SW 1271 (cell line): ENCODE results near the gene CUBN.

ENCODE experiments used
- DNase-seq, 2 experiments: peaks; one replicate each; lab custom pipeline; 2025; lab: John Stamatoyannopoulos, UW

CUBN gene

GRCh38 chr10:17129741-17130140, at the start of gene CUBN:
Gene CUBN (minus strand): TSS chr10:17129811. CDS start chr10:17129765, 46 bp downstream.
- DNase-seq = no peak

DNA sequence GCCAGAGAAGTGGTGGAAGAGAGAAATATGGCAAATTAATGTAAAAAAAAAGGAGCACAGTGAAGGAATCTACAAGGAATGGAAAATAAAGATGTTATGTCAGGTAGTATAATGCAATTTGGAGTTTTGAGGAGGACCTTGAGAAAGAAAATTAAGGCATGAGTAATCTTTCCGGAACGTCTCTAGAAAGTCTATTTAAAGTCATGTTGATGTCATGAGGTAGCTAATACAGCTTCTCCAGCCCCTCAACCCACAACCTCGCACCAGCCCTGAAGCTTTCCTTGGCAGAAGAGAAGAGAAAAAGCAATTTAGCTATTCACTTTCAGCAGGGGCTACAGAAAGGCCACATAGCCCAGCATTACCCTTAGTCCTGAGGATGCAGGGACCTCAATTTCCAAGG, 49.4 kb upstream of the CUBN start:
- DNase-seq = no peak

- DNase-seq = no peak
These were observed 48.4 kb upstream of the CUBN start for GRCh38 chr10:17178006-17178405.

GRCh38 chr10:17177014-17177413, 47.4 kb upstream of the CUBN start:
- no peak for DNase-seq

DNA sequence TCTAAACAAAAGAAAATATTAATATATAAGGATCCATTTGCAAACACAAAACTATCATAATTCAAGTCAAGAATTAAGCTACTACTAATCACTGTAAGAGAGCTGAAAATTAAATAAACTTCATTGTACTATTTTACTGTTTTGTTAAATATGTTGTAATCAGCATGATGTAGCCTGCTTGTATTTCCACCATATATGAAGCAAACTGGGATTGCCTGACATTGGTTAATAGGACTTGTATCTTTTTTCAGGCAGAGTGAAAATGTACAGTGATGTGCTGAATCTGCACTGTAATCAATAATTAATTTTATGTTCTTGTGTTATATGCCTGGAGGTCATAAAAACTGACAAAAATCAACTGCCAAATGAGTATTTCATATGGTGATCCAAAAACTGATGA, 46.5 kb upstream of the CUBN start:
- DNase-seq = no peak

DNA sequence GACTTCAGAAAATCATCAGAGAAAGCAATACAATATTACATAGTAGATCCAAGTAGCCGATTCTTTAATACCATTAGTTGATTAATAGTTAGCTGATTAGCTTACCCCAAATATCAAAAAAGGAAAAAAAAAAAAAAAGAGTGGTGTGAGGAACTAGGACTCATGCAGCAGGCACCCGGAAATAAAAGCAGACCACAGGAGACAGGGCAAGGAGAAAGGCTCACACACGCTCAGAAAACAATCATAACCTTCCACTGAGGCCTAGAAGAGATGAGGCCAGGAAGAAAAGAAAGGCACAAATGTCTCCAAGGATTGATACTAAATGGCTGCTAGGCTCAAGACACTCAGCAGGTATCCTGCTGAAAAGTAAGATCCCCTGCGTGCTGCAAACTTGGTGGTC, 45.9 kb upstream of the CUBN start:
- DNase-seq = no peak

DNA sequence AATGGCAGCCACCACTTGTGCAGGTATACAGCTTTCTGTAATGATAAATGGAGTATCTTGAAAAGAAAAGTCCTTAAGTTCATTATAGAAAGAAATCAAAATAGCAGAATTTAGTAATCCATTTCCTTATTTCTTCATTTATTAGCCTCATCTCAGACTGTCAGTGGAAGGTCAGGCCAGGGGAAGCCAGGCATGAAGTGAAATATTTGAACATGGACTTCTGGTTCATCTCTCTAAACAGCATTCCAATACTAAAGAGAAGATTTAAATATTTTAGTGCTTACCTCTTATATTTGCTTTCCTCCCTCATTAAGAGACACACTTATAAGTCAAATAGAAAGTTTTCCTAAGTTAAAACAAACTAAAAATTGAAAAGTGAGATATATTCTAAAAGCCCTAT, 45.0 kb upstream of the CUBN start:
- no peak for DNase-seq

- no peak for DNase-seq
These were observed 41.6 kb upstream of the CUBN start for GRCh38 chr10:17171141-17171641.

GRCh38 chr10:17169803-17170202, 40.2 kb upstream of the CUBN start:
- no peak for DNase-seq

DNA sequence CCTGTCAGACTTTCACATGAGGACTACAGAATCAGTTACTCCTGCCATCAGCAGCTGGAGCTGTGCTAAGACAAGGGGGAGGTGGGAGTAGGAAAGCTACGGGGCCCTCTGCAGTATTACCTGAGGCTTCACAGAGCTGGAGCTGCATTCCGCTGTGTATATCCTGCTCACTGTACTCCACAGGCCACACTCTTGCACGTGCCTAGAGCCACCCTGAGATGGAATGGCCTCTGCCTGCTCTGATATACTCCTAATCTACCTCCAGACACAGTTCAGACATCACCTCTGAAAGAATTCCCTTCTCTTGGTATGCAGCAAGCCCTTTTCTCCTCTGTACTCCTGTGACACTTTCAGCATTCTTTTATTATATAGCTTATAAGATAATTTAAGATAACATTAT, 37.1 kb upstream of the CUBN start:
- DNase-seq = no peak

DNA sequence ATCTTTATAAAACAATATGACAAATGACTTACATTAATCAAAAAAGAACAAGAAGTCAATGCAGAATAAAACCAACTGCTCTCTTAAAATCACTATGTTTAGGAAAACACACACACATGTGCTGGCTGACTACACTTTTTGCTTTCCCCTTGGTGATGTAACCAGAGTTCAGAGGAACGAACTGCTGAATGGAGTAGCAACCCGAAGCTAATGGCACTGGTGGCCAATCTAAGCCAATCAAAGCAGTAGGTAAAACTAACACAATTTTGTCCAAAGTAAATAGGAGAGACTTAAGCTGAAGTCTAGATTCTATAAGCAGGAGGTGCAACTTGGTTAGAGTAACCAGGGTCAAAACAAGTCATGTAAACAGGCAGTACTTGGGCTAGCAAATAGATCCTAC, 33.2 kb upstream of the CUBN start:
- no peak for DNase-seq

- DNase-seq = no peak
These were observed 32.2 kb upstream of the CUBN start for GRCh38 chr10:17161775-17162174.

- no peak for DNase-seq
These were observed 27.4 kb upstream of the CUBN start for GRCh38 chr10:17157024-17157423.

DNA sequence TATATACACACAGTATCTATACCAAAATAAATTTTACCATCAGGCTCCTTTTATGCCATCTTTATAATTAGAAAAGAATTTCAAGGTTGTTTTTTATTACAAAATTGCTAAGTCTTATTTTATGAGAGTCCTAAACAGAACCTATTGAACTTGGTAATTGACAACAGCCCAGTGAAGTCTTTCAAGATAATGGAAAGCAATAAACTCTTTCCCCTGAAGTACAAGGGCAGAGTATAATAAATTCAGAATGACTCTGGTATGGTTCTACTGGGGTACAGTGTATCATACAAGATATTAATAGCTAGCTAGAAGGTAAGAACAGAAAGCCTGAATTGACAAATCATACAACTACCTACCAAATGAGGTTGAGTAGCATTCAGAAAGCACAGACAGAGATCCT, 26.2 kb upstream of the CUBN start:
- DNase-seq = no peak

GRCh38 chr10:17154116-17154515, 24.5 kb upstream of the CUBN start:
- DNase-seq = no peak

DNA sequence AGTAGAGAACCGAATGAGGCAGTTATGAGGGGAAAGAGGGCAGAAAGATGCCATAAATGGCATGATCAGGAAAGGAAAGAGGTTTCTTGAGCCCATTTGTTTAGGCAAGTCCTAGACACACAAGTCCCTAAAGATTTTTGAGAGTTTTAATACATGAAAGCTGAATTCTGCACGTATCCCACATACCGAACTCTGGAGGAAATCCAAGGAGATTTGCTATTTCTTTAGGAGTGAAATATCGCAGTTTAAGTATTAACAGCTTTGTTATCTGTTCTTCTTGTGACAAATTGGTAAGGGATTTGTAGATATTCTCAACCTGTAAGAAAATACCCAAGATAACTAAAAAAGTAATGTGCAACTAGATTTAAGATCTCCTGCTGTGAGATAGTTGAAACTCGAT, 23.7 kb upstream of the CUBN start:
- DNase-seq = no peak

DNA sequence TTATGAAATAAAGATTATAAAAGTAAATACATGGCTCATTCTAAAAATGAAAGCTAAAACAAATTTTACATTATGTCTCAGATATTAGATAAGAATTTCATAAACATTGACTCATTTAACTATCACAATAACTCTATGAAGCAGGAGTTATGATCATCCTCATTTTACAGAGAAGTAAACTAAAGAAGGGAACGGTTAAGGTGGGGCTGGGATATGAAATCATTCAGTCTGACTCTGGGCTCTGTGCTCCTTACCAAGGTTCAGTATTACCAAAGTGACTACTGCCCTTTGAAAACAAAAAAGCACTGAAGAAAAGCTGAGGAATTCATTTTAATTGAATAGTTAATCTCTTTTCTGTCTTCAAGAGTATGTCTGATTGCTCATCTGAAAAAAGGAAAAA, 22.1 kb upstream of the CUBN start:
- no peak for DNase-seq

DNA sequence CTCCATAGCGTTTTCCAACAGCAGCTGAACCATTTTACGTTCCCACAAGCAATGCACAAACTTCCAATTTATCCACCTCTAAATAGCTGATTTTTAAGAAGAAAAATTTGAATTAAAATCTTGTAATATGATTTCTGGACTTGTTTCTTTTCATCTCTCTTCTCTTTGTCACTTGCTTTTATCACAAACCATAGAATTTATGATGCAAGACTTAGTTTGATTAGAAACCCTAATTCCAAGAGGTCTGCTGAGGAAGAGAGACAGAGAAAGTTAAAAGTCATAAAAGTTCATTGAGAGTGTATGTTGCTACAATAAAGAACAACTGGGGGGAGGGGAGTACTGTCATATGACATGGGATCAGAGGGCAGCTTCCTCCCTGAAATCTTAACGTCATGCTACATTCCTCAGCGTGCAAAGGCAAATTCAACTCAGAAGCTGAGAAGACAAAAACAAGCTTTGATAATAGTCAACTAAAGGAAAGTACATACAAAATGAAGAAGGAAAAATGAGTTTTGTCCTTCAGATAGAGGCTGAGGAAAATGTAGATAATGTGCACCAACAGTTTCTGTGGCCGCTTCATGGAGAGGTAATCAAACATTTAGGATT, 18.4 kb upstream of the CUBN start:
- no peak for DNase-seq

DNA sequence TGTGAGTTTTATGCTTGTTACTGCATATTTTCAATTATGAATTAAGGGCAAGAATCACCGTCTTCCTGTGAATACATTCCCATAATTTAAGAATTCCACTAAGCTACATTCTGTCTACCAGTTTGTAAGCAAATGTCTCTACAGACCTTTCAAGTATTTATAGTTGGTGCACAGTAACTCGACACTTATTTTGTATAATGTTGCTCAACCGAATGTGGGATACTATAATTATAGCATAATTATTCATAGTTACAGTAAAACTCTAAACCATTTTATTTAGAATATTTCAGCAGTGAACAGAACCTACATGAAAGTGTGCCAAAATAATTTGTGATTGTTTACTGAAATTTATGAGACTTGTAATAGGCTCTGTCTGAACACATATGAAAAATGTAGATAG, 17.3 kb upstream of the CUBN start:
- no peak for DNase-seq

- no peak for DNase-seq
These were observed 15.6 kb upstream of the CUBN start for GRCh38 chr10:17145239-17145638.

- no peak for DNase-seq
These were observed 15.1 kb upstream of the CUBN start for GRCh38 chr10:17144757-17145156.

DNA sequence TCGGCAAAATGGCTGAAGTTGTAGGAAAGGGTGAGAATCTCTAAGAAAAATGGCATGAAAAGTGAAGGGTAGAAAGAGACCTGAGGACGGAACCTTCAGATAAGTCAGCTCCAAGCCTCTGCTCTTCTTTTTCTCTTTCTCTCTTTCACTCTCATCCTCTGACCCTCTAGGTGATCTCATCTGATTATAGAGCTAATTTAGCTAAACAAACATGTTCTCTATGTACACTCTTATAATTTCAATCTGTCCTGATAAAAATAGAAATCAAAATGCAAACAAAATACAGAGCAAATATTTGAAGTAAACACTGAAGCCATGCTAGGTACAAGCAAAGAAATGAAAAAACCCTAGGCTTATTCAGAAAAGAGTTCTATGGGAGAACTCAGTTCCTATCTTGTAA, 14.4 kb upstream of the CUBN start:
- DNase-seq = no peak

DNA sequence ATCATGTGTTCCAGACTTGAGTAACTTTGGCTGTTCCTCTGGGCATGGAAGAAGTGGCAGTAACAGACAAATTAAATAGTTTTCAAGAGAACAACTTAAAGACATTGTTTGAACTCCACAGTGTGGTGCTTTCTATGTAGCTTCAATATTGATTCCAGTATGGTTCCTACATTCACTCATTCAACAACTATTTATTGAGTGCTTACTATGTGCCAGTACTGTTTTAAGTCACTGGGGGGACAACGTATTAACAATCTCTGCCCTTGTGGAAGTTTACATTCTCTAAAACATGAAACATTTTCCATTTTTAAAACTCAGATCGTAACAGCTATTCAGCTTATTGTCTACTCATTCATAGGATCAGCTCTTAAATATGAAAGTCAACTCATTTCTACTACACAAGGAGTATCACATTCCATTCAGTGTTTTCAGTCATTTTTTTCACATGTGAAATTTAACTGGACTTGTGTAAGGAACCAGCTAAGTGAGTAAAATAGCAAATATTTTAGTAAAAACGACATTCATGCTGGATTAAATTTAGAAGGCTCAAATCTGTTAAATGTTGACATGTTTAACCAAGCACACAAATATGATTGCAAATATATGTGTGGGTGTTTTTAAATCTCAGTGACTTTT, 13.6 kb upstream of the CUBN start:
- no peak for DNase-seq
